ENCODE data around the gene PARD6G.

PARD6G gene

GRCh38 chr18:80137137-80137536 lies 110.2 kb downstream of the PARD6G start:
- no peak for DNase-seq

DNA sequence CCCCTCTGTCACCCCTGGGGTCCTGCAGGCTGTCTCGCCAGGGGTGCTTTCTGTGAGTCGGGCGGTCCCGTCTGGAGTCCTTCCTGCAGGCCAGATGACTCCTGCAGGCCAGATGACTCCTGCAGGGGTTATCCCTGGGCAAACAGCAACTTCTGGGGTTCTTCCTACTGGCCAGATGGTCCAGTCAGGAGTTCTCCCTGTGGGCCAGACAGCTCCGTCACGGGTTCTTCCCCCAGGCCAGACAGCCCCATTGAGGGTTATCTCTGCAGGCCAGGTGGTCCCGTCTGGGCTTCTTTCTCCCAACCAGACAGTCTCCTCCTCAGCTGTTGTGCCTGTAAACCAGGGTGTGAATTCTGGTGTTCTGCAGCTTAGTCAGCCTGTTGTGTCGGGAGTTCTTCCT lies 110.6 kb downstream of the PARD6G start:
- DNase-seq: no peak

GRCh38 chr18:80135136-80135535 lies 112.2 kb downstream of the PARD6G start:
- DNase-seq: no peak

DNA sequence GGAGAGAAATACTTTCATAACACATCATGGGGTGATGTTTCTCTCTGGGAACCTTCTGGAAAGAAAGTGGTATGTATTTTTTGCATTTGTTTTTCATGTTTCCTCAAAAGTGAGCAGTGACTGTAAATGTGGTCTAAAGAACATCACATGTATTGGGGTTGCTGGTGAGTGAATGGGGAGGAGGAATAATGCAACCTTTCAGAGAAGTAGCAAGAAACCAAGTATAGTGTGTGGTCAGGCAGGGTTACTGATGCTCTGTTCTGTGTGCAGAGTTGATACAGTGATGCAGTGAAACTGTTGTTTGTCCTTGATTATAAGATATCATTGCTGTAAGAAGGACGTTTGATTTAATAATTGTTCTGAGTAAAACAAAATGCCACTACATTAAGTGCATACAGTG lies 114.2 kb downstream of the PARD6G start:
- no peak for DNase-seq

GRCh38 chr18:80132180-80132812 lies 115.0 kb downstream of the PARD6G start:
- DNase-seq: no peak

DNA sequence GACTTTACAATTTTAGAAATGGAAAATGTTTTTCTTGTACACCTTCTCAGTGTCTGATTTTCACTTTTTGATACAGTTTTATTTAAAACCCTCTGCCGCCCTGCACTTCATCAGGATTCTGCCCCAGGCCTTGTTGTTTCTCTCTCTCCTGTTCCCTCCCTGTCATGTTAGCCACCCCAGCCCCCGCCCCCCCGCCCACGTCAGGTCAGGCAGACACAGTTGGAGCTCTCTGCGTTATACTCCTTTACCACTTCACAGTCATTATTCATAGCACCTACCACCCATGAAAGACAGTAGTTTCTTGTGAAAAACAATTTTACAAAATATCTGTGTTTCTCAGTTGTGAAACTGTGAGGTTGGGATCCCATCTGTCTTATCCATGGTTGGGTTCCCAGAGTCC lies 116.8 kb downstream of the PARD6G start:
- DNase-seq: no peak

DNA sequence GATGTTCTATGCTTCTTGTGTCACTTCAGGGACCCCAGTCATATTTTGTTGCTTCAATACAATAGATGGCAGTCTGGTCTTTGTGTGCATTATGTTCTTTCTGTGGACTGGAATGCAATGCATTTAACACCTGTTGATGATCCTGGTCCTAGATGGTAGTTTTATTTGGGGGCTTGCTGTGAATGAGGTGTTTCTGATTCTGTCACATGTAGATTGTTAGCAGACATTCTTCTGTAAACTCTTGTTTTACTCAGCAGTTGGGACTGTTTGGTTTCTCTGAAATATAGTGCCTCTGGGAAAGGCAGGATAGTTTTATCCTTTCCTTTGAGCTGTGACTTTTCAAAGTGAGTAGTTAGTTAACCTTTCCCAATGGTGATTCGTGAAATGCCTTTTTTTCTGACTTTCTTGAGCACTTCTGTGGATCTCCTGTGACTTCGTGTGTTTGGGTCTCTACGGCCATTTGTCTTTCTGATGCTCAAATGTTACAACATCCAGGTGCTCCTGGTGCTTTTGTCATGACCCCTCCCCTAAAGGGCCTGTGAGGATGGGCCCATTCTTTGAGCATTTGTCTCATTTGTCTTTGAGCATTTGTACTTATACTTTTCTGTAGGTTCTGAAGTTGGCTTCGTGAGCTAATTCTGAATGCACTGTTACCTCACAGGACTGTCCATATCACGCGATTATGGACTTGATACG lies 117.5 kb downstream of the PARD6G start:
- DNase-seq: no peak

DNA sequence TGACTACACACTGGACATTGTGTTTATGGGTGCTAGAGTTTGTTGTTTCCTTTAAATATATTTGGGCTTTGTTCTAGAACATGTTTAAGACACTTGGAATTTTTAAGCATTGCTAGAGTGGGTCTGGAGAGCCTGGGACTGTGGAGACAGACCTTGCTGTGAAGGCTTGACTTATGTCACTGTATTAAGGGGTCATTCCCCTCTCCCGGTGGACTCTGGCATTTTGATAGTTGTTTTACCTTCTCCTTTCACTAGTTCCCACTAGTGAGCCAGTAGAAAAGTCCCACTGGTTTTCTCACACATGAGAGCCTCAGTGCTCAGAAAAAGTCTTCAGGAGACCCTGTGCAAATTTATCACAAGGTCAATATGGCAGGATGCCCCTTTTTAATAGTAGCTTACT lies 119.7 kb downstream of the PARD6G start:
- DNase-seq: no peak

DNA sequence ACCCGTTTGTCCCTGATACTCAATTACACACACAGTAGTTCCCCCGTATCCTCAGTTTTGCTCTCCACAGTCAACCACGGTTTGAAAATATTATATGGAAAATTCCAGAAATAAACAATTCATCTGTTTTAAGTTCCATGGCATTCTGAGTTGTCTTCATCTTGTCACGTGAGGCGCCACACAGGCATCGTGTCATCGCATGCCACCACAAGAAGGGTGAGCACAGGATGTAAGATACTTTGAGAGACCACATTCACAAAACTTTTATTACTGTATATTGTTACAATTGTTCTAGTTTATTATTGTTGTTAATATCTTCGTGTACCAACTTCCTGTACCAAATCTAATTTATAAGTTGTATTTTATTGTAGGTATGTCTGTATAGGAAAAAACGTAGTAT lies 120.5 kb downstream of the PARD6G start:
- DNase-seq: no peak

DNA sequence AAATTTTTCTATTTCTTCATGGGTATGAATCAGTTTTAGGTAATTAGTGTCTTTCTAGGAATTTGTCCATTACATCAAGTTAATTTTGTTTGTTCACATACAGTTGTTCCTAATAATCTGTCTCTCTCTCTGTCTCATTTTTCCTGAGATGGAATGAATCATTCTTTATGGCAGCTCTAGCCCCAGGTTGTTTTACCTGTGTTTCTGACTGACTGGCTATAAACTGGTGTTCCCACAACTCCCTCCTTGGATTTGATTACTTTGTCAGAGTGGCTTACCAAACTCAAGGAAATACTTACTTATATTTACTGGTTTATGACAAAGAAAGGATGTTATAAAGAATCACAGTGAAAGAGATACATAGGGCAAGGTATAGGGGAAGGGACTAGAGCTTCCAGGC lies 123.2 kb downstream of the PARD6G start:
- DNase-seq: no peak

GRCh38 chr18:80120932-80121331 lies 126.4 kb downstream of the PARD6G start:
- DNase-seq: no peak

DNA sequence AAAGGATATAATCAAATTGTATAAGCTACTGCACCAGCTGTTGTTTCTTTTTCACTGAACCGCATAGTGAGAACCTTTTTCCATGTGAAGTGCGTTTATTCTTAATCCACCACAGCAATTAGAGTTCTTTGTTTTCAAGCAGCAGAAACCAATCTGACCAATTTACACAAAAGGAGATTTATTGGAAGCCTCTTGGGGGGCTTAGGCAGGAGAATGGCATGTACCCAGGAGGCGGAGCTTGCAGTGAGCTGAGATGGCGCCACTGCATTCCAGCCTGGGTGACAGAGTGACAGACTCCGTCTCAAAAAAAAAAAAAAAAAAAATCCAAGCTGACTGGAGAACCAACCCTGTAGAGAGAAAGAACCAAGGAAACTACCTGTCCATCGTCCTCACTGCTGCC lies 128.2 kb downstream of the PARD6G start:
- DNase-seq: no peak

DNA sequence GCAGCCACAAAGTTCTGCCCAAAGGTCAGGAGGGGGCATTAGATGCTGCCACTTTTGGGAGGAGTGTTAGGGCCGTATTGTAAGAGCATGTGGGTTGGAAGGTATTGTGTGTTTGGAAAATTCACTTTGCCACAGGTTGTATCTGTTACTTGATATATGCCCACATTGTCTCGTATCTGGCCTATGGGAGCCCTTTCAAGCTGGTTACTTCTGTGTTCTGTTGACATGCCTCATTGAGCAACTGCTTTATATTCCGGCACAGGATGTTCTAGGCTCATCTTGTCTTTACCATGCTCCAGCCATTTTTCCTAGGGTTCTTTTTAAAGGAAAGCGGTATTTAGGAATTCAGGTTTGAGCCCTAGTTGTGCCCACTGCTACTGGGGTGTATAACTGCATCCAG lies 132.3 kb downstream of the PARD6G start:
- DNase-seq: no peak

DNA sequence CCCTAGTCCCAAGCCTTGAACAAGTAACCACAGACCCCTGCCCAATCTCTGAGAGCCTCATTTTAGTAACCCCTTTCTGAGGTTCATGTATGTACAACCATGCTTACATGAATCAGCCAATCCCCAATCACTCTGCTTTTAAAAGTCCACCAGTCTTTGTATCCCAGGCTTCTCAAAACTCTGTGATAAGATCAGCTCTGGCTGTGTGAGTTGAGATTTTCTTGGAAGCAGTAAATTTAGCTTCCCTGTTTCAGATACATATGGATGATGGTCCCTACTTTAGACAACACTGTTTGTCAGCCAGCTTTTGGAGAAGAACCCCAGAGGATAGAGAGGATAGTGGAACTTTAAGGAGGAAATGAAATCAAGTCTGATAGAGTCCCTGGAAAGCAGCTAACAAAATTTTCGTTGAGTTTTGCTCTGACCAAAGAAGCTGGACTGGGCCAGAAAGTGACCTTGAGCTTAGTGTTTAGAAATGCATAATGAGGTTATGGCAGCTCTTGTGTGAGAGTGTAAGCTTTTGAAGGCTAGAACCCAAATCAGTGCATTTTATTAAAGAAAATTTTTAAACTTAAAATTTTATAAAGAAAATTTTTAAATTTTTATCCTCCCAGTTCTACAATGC lies 134.6 kb downstream of the PARD6G start:
- no peak for DNase-seq

DNA sequence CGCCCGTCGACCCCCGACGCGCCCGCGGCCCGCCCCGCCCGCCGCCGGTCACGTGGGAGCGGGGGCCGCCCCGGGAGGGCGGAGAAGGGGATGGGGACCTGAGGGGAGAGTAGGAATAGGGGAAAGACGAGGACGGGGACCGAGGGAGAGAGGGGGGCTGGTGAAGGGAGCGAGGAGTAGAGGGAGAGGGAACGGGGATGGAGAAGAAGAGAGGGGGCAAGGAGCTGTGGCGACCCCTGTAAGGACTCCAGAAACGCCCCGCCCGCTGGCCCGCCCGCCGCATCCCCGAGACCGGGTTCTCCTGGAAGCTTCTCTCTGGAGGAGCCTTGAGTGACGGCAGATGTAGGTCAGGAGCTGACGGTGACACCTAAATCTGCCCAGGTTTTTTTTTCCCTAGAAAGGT lies 137.6 kb downstream of the PARD6G start:
- DNase-seq: peak; percentile 65

GRCh38 chr18:80108739-80109675 lies 138.3 kb downstream of the PARD6G start, which contains the start of gene ADNP2:
Gene ADNP2 (plus strand): TSS chr18:80109262. CDS start chr18:80117543, 8,281 bp downstream.
- DNase-seq: peak; percentile 78

DNA sequence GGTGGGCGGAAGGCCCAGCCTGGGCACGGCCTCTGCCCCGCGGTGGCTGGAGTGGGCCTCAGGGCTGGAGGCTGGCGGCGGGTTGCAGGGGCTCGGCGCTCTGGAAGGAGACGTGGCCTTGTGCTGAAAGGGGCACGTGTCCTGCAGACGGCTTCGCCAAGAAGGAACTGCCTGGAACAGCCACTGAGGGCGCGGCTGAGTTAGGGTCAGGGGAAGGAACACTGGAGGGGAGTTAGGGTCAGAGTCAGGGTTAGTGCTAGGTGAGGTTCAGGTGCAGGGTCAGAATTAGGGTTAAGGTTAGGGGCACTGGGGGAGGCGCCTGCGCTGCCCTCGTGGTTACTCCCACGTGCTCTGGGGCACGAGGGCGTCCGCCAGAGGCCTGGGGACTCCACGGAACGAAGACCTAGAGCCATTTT lies 139.2 kb downstream of the PARD6G start:
- no peak for DNase-seq

GRCh38 chr18:80107426-80107825 lies 139.9 kb downstream of the PARD6G start:
- no peak for DNase-seq

Measured in NCI-H1092 (cell line).